IPS-20b (cell line): ENCODE data around the gene ID3.
"Not testable (repeated sequence)": the region's sequence is repeated elsewhere in the genome, so short reads cannot be mapped to it uniquely, and the experiment has no call there.

Experiments
- H3K27ac ChIP-seq: one replicate; pipeline ENCODE4 v1.5.1; 2013; ENCODE audit warnings: low read length
- H3K27me3 ChIP-seq: 2 replicates; pipeline ENCODE4 v1.6.1; 2013; ENCODE audit warnings: mild to moderate bottlenecking, low read length, inconsistent platforms; ENCODE audit not compliant: insufficient read depth
- H3K36me3 ChIP-seq: 2 replicates; pipeline ENCODE4 v1.6.1; 2013; ENCODE audit warnings: low read depth, mild to moderate bottlenecking, inconsistent platforms, low read length, moderate library complexity; ENCODE audit not compliant: insufficient read depth
- H3K4me1 ChIP-seq: 2 replicates; pipeline ENCODE4 v1.6.1; 2013; ENCODE audit warnings: mild to moderate bottlenecking, control low read depth, inconsistent platforms, low read length, moderate library complexity; ENCODE audit not compliant: insufficient read depth
- H3K4me3 ChIP-seq: 2 replicates; pipeline ENCODE4 v1.5.1; 2013; ENCODE audit warnings: mild to moderate bottlenecking, low read length, inconsistent platforms
- H3K9ac ChIP-seq: 2 replicates; pipeline ENCODE4 v1.6.1; 2013; ENCODE audit warnings: low read depth, mild to moderate bottlenecking, inconsistent platforms, low read length, moderate library complexity
- H3K9me3 ChIP-seq: 2 replicates; pipeline ENCODE4 v1.6.1; 2013; ENCODE audit warnings: mild to moderate bottlenecking, low read depth, low read length, inconsistent platforms; ENCODE audit not compliant: insufficient read depth

Gene ID3

DNA sequence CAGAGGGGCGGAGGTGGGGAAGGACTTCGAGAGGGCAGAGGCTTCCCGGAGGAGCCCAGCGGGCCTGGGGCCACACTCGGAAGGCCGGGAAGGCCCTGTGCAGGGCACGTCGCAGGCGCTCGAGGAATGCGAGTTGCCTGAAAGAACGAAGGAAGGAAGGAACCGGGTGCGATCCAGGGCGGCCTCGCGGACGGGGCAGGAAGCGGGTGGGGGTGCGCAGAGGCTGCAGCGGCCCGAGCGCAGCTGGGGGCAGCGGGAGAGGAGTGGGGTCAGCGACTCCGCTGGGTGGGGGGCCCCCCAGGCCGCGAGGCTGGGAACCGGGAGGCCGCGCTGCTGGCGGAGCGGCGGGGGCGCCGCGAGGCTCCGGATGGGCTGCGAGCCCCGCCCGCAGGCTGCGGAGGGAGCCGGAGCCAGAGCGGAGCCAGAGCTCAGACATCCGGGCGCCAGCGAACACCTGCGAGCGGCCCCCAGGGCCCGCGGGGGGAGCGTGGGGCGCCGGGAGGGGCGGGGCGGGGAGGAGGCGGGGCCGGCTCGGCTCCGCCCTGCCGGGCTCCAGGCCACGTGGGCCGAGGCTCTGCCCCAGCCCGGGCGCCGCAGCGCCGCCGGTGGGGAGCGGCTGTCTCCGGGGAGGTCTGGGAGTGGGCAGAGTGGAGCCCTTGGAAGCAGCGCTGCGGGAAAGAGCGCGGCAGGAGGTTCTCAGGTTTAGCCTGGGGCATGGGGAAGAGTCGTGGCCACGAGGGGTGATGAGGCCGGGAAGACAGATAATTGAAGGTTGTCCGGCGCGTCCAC lies 4.6 kb downstream of the ID3 start:
- Histone ChIP-seq H3K36me3 (peaks cover 18% of the 10 kb centered on the region), H3K4me1 (peaks cover 29% of the 10 kb centered on the region), H3K4me3 (peak overlapping the region; percentile 78), H3K27ac (peak overlapping the region; percentile 85), H3K9me3 (no peaks in the 10 kb centered on the region), H3K9ac (peak overlapping the region; percentile 93), H3K27me3 (peaks cover 23% of the 10 kb centered on the region)

DNA sequence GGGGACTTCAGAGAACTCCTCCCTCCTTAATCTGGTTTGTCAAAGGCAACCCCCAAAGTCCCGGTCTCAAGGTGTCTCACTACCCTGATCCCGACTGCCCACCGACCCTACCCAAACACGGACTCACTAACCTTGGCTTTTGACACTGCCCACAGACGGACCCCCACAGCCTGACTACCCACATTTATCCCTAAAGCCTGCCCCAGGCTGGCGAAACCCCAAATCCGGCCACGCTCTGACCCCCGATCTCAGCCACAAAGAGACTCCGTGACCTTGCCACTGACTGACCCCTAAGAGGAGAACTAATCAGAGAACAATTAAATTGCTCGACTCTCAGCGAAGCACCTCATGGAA lies 5.2 kb downstream of the ID3 start:
- H3K27ac ChIP-seq, result peak overlapping the region; percentile 85
- H3K4me3 ChIP-seq, result peak overlapping the region; percentile 74
- peaks cover 23% of the 10 kb centered on the region for H3K27me3 ChIP-seq
- H3K9me3 ChIP-seq, result no peaks in the 10 kb centered on the region
- H3K36me3 ChIP-seq, result peaks cover 18% of the 10 kb centered on the region
- H3K4me1 ChIP-seq, result peaks cover 29% of the 10 kb centered on the region
- H3K9ac ChIP-seq, result peak overlapping the region; percentile 93

- Histone ChIP-seq H3K4me3 (peak overlapping the region; percentile 74), H3K9me3 (no peaks in the 10 kb centered on the region), H3K27ac (no peak overlapping the region), H3K4me1 (peaks cover 29% of the 10 kb centered on the region), H3K9ac (peak overlapping the region; percentile 93), H3K36me3 (peaks cover 15% of the 10 kb centered on the region), H3K27me3 (peaks cover 23% of the 10 kb centered on the region)
These were observed 5.8 kb downstream of the ID3 start for GRCh38 chr1:23553231-23554126.

DNA sequence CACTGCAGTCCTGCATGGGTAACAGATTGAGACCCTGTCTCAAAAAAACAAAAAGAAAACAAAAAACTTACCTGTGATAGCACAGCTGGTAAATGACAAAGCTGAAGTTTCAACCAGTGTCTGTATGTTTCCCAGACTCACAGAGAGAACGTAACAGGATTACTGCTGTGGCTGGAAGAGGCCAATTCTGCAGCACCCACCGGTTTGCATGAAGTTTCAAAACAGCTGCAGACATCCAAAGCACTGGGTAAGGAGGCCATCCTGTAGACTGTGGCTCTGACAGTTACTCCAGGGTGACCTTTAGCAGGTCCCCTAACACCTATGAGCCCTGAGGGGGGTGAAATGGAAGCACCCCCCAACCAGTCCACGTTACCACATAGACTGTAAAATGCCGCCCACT lies 7.5 kb downstream of the ID3 start:
- H3K36me3 ChIP-seq, result no peaks in the 10 kb centered on the region
- no peak overlapping the region for H3K9ac ChIP-seq
- H3K9me3 ChIP-seq, result no peaks in the 10 kb centered on the region
- H3K4me1 ChIP-seq, result peaks cover 24% of the 10 kb centered on the region
- H3K4me3 ChIP-seq, result no peak overlapping the region
- peaks cover 10% of the 10 kb centered on the region for H3K27me3 ChIP-seq
- H3K27ac ChIP-seq, result no peak overlapping the region

DNA sequence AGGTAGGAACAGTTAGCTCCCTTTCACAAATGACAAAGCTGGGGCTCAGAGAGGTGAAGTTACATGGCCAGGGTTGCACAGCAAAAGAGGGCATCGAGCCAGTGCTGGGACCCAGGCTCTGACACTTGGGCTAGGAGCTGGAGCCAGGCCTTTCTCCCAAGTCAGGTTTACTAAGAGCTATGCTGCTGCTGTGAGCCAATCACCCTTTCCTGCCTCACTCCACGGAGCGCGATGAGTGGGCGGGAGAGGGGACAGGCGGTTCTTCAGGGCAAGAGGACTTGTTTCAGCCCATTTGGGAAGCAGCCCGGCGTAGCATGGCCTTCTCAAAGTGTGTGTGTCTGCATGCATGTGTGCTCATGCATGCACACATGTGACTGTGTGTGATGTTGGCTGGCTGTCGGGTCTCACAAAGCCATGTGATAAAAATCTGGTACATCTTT lies 10.6 kb downstream of the ID3 start:
- H3K27ac ChIP-seq, result no peak overlapping the region
- peaks cover 11% of the 10 kb centered on the region; the same call in 1 of the 2 replicates for H3K4me1 ChIP-seq
- H3K27me3 ChIP-seq, result peaks cover 7% of the 10 kb centered on the region
- no peaks in the 10 kb centered on the region for H3K36me3 ChIP-seq
- no peaks in the 10 kb centered on the region for H3K9me3 ChIP-seq
- no peak overlapping the region for H3K4me3 ChIP-seq
- H3K9ac ChIP-seq, result no peak overlapping the region

- Histone ChIP-seq H3K9ac (no peak overlapping the region), H3K36me3 (no peaks in the 10 kb centered on the region), H3K27me3 (no peaks in the 10 kb centered on the region), H3K9me3 (no peaks in the 10 kb centered on the region), H3K4me1 (peaks cover 7% of the 10 kb centered on the region; the same call in 1 of the 2 replicates), H3K4me3 (no peak overlapping the region), H3K27ac (no peak overlapping the region)
These were observed 12.3 kb downstream of the ID3 start for GRCh38 chr1:23546897-23547584.

DNA sequence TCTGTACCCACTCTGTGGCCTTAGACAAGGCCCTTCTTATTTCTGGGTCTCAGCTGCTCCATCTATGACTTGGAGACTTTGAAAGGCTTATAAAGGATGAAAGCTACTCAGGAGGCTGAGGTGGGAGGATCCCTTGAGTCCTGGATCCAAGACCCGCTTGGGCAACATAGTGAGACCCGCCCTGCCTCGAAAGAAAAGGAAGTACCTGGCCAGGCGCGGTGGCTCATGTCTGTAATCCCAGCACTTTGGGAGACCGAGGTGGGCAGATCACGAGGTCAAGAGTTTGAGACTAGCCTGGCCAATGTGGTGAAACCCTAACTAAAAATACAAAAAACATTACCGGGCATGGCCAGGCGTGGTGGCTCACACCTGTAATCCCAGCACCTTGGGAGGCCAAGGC lies 13.4 kb downstream of the ID3 start:
- H3K9ac ChIP-seq, result no peak overlapping the region

DNA sequence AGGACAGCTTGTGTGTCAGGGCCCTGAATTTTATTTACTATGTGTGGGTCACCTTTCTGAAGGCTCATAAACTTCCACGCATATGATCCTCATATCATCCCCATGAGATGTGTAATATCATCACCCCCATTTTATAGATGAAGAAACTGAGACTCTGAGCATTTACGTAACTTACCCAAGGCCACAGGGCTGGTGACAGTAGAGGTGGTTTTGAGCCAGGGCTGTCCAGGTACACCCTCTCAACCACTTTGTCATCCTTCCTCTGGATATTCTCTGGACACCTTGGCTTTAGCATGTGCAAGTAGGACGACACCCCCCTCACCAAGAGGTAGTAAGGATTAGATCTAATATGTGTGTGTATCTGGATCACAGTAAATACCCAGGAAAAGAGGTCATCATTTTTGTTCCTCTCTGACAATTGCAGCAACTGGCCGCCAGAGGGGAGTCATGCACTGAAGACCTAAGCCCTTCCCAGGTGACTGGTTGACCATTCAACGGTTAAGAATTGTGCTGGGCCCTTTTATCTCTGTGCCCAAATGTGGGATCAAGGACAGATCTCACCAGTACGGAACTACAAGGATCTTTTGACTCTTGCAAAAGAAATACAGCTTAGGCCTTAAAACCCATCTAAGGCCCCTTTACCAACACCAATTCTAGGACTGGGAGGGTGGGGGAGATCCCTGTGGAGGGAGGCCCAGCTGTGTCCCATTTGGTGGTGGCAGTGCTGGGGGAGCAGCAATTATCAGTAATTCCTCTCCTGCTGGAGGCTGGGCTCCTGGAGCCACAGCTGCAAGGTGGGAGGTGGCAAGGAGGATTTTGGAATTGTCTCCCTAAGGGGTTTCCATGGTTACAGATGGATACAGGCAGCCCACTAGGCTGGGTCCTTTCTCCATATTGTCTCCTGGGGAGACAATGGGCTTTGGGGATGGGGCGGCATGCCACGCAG lies 14.6 kb downstream of the ID3 start:
- Histone ChIP-seq H3K27ac (no peak overlapping the region), H3K9ac (no peak overlapping the region; the same call in 1 of the 2 replicates)

More for the DNA sequence above, 13.4 kb downstream of the ID3 start:
- Histone ChIP-seq H3K4me3 (no peak overlapping the region), H3K36me3 (no peaks in the 10 kb centered on the region), H3K27ac (no peak overlapping the region), H3K9me3 (no peaks in the 10 kb centered on the region), H3K27me3 (no peaks in the 10 kb centered on the region), H3K4me1 (peaks cover 6% of the 10 kb centered on the region; the same call in 1 of the 2 replicates)

DNA sequence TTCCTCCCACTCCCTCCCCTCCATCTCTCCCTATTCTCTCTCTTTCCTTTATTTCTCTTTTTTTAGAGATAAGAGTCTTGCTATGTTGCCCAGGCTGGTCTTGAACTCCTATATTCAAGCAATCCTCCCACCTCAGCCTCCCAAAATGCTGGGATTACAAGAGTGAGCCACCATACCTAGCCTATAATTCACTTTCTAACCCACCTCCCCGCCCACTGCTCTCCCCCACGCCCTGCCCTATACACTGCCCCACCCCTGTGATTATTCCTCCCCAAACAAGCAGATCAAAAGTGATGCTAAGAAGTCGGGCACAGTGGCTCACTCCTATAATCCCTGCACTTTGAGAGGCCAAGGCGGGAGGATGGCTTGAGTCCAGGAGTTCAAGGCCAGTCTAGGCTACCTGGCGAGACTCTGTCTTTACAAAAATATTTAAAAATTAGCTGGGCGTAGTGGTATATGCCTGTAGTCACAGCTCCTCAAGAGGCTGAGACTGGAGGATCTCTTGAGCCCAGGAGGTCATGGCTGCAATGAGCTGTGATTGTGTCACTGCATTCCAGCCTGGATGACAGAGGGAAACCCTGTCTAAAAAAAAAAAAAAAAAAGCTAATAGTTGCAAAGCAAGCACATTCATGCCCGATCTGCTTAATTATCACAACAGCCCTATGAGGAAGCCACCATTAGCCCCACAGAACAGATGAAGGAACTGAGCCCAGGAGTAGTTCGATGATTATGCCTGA lies 15.4 kb downstream of the ID3 start:
- Histone ChIP-seq H3K27me3 (no peaks in the 10 kb centered on the region), H3K27ac (no peak overlapping the region), H3K9ac (no peak overlapping the region), H3K9me3 (no peaks in the 10 kb centered on the region), H3K36me3 (no peaks in the 10 kb centered on the region), H3K4me3 (no peak overlapping the region), H3K4me1 (peaks cover 6% of the 10 kb centered on the region; the same call in 1 of the 2 replicates)

More for the DNA sequence above, 14.6 kb downstream of the ID3 start:
- no peaks in the 10 kb centered on the region for H3K9me3 ChIP-seq
- H3K4me3 ChIP-seq, result no peak overlapping the region
- H3K4me1 ChIP-seq, result peaks cover 6% of the 10 kb centered on the region; the same call in 1 of the 2 replicates
- H3K27me3 ChIP-seq, result no peaks in the 10 kb centered on the region
- no peaks in the 10 kb centered on the region for H3K36me3 ChIP-seq

DNA sequence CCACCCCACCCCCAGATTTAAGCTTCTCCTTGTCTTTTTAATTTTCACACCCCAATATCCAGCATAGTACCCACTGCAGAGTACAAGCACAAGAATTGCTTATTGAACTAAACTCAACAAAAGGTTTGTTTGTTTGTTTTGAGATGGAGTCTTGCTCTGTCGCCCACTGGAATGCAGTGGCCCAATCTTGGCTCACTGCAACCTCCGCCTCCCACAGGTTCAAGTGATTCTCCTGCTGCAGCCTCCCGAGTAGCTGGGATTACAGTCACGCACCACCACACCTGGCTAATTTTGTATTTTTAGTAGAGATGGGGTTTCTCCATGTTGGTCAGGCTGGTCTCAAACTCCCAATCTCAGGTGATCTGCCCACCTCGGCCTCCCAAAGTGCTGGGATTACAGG lies 16.4 kb downstream of the ID3 start:
- H3K27me3 ChIP-seq, H3K4me1 ChIP-seq, H3K9ac ChIP-seq, H3K36me3 ChIP-seq, H3K27ac ChIP-seq, H3K4me3 ChIP-seq, H3K9me3 ChIP-seq: not testable (repeated sequence)
